Effector memory CD4-positive, alpha-beta T cell (primary cell): ENCODE data around the gene GNPTAB.
A peak's percentile ranks its signal among the peaks of the same experiment; 100 is the strongest.

Experiments
- DNase-seq, 3 donors: peaks; one replicate each; pipeline ENCODE4 v3.0.0-alpha.2; 2020
- H3K27ac ChIP-seq: 2 replicates; pipeline ENCODE4 v1.7.0; 2013; ENCODE audit warnings: mild to moderate bottlenecking, low read length, moderate library complexity; ENCODE audit not compliant: insufficient read depth, poor library complexity, severe bottlenecking
- H3K27me3 ChIP-seq: replicated peaks from 2 replicates; pipeline ENCODE4 v1.7.0; 2013; ENCODE audit warnings: mild to moderate bottlenecking, low read length; ENCODE audit not compliant: insufficient read depth, control insufficient read depth, poor library complexity, severe bottlenecking
- H3K36me3 ChIP-seq: 2 replicates; pipeline ENCODE4 v1.7.0; 2013; ENCODE audit warnings: mild to moderate bottlenecking, low read length, moderate library complexity; ENCODE audit not compliant: control insufficient read depth, insufficient read depth
- H3K4me1 ChIP-seq: 2 replicates; pipeline ENCODE4 v1.7.0; 2013; ENCODE audit warnings: low read length, mild to moderate bottlenecking; ENCODE audit not compliant: control insufficient read depth, insufficient read depth, poor library complexity, severe bottlenecking
- H3K4me3 ChIP-seq: 2 replicates; pipeline ENCODE4 v1.7.0; 2013; ENCODE audit warnings: low read length, low read depth, mild to moderate bottlenecking; ENCODE audit not compliant: insufficient read depth, poor library complexity, severe bottlenecking
- H3K9me3 ChIP-seq: 2 replicates; pipeline ENCODE4 v1.7.0; 2013; ENCODE audit warnings: mild to moderate bottlenecking, low read length, moderate library complexity; ENCODE audit not compliant: control insufficient read depth

The GNPTAB gene

GRCh38 chr12:101852998-101853397, 22.2 kb upstream of the GNPTAB start:
- Histone ChIP-seq H3K4me3 (no peak overlapping the region), H3K27me3 (no peaks in the 10 kb centered on the region), H3K27ac (no peak overlapping the region), H3K9me3 (no peaks in the 10 kb centered on the region), H3K4me1 (no peaks in the 10 kb centered on the region), H3K36me3 (no peaks in the 10 kb centered on the region)
- DNase-seq = no peak

DNA sequence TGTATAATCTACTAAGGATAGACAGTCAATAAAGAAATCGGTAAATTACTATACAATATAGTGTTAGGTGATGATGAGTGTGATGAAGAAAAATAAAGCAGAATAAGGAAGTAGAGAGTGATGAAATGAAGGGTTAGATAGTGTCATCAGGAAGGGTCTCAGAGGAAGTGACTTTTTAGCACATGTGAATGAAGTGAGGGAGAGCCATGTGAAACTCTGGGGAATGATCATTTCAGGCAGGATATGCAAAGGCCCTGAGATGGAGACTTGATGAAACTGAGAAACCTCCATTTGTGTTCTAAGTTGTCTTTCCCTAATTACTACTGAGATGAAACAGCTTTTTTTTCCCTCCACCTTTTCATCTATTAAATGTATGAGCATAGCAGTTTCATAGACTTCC, 19.4 kb upstream of the GNPTAB start:
- no peaks in the 10 kb centered on the region for H3K36me3 ChIP-seq
- H3K27ac ChIP-seq = no peak overlapping the region
- no peaks in the 10 kb centered on the region for H3K27me3 ChIP-seq
- H3K9me3 ChIP-seq = no peaks in the 10 kb centered on the region
- H3K4me3 ChIP-seq = no peak overlapping the region
- H3K4me1 ChIP-seq = no peaks in the 10 kb centered on the region
- DNase-seq = no peak

DNA sequence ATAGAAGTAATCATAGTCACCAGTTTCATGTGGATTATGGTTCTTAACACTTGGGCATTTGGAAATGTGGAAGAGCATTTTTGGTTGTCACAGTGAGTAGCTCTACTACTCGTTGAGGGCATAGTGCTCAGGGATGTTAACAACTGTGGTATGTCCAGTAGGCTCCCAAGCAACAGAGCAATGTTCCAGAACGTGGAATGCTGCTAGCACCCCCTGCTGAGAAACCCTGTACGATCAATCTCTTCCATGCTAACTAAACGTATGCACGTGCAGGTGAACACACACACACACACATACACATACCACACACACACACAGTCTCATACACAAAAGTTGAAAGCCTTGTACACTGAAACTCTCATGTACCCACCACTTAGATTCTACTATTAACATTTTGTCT, 16.6 kb upstream of the GNPTAB start:
- no peaks in the 10 kb centered on the region for H3K4me1 ChIP-seq
- no peak overlapping the region for H3K4me3 ChIP-seq
- DNase-seq = no peak
- no peaks in the 10 kb centered on the region for H3K27me3 ChIP-seq
- no peak overlapping the region for H3K27ac ChIP-seq
- no peaks in the 10 kb centered on the region for H3K36me3 ChIP-seq
- H3K9me3 ChIP-seq = no peaks in the 10 kb centered on the region

DNA sequence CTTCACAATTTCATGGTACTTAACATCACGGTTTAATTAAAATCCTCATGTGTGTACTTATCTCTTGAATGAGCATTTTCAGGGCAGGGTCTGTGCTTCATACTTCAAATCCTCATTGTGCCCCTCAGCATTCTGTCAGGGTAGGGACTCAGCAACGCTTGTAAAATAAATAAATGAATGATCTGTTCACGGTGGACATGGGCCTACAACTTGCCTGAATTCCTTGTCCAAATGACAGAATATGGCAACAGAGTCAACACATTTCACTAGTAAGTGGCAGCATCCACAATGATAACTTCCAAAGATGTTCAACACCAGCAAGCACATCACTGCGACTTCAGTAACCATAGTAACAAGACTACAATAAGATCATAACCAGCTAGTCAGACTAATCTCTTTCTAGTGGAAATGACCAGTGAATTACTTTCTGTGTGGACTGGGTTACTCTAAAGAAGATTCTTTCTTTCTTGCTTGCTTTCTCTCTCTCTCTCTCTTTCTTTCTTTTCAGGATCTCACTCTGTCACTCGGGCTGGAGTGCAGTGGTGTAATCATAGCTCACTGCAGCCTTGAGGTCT, 14.5 kb upstream of the GNPTAB start:
- Histone ChIP-seq H3K9me3 (no peaks in the 10 kb centered on the region), H3K4me3 (no peak overlapping the region), H3K4me1 (no peaks in the 10 kb centered on the region), H3K27me3 (no peaks in the 10 kb centered on the region), H3K27ac (no peak overlapping the region), H3K36me3 (no peaks in the 10 kb centered on the region)
- no peak for DNase-seq

DNA sequence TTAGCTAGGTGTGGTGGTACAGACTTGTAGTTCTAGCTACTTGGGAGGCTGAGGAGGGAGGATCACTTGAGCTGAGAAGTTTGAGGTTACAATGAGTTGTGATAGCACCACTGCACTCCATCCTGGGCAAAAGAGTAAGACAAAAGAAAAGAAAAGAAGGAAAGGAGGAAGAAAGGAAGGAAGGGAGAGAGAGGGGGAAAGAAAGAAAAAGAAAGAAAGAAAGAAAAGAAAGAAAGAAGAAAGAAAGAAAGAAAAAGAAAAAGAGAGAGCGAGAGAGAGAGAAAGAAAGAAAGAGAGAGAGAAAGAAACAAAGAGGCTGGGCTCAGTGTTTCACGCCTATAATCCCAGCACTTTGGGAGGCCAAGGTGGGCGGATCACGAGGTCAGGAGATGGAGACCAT, 10.3 kb upstream of the GNPTAB start:
- H3K36me3 ChIP-seq = no peaks in the 10 kb centered on the region
- H3K27ac ChIP-seq = no peak overlapping the region
- H3K27me3 ChIP-seq = no peaks in the 10 kb centered on the region
- no peak overlapping the region for H3K4me3 ChIP-seq
- no peaks in the 10 kb centered on the region for H3K9me3 ChIP-seq
- peaks cover 5% of the 10 kb centered on the region for H3K4me1 ChIP-seq
- DNase-seq = no peak

DNA sequence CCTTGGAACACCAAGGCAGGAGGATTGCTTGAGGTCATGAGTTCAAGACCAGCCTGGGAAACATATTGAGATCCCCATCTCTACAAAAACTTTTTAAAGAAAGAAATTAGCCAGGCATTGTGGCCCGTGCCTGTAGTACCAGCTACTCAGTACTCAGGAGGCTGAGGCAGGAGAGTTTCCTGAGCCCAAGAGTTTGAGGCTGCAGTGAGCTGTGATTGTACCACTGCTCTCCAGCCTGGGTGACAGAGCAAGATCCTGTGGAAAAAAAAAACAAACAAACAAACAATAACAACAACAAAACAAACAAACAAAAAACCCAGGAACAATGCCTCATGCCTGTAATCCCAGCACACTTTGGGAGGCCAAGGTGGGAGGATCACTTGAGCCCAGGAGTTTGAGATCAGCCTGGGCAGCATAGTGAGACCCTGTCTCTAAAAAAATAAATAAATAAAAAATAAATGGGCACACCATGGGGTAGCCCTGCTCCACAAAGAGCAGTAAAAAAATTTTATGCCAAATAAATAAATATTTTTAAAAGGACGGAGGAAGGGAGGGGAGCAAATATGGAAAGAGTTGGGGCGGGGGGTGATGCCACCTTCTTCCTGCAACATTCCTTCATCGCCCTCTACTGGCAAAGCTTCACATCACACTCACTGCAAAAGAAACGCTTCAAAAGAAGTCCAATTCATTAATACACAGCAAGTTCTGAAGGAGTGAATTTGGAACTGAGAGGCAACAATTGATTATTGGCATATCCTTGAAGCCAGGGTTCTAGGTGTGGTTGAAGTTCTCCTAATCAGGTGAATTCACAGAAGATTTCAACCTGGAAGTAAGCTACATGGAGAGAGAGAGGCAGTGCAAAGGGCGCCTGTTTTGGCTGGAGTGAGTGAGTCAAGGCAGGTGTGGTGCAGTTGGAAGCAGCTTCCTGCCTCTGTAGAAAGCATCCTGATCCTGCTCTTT, 8.8 kb upstream of the GNPTAB start:
- peaks cover 5% of the 10 kb centered on the region for H3K4me1 ChIP-seq
- H3K9me3 ChIP-seq = no peaks in the 10 kb centered on the region
- no peaks in the 10 kb centered on the region for H3K36me3 ChIP-seq
- H3K4me3 ChIP-seq = no peak overlapping the region
- H3K27me3 ChIP-seq = no peaks in the 10 kb centered on the region
- no peak overlapping the region for H3K27ac ChIP-seq
- DNase-seq = peak; percentile 30 to 56 (median 32)

DNA sequence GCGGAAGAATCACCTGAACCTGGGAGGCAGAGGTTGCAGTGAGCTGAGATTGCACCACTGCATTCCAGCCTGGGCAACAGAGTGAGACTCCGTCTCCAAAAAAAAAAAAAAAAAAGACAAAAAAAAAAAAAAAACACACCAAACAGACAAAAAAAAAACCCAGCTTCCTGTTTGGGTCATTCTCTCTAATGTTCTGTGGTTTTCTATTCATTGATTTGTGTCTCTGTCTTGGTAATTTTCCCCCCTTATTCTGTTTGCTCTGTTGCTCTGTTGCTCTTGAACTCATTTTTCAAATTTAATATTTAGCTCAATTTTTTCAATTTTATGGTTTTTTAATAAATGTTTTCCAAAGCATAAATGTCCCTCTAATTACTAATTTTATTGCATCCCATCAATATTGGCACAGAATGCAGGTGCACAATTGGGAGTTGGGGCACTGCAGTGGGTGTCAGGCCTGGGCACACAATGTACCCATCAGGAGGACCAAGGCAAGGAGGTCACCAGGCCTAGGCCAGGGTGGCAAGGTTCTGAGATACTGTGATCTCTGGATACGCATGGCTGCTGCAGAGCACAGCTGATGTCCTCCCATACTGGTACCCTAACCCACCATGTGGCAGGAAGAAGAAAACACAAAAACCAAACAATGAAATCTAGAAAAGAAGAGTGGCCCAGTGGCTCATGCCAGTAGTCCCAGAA, 8.0 kb upstream of the GNPTAB start:
- DNase-seq = no peak
- no peak overlapping the region for H3K4me3 ChIP-seq
- H3K27me3 ChIP-seq = no peaks in the 10 kb centered on the region
- no peaks in the 10 kb centered on the region for H3K36me3 ChIP-seq
- H3K27ac ChIP-seq = no peak overlapping the region
- H3K4me1 ChIP-seq = peaks cover 5% of the 10 kb centered on the region
- H3K9me3 ChIP-seq = no peaks in the 10 kb centered on the region

DNA sequence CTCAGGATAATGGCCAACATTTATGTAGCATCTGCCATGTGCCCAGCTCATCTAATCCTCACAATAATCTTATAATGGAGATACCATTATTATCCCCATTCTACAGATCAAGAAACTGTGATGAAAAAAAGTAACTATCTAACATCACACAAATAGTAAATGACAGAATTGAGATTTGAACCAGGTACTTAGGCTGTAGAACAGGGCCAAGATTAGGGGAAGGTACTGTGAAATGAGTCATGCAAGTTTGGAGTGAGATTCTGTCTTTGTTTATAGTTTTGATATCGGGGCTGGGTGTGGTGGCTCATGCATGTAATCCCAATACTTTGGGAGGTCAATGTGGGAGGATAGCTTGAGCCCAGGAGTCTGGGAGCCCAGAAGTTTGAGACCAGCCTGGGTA, 1.3 kb upstream of the GNPTAB start:
- Histone ChIP-seq H3K4me1 (peaks cover 3% of the 10 kb centered on the region), H3K4me3 (no peak overlapping the region), H3K27me3 (no peaks in the 10 kb centered on the region), H3K9me3 (no peaks in the 10 kb centered on the region), H3K36me3 (no peaks in the 10 kb centered on the region), H3K27ac (no peak overlapping the region)
- no peak for DNase-seq

- no peak for DNase-seq
- Histone ChIP-seq H3K36me3 (no peaks in the 10 kb centered on the region), H3K27ac (peak overlapping the region; percentile 64), H3K4me3 (peak overlapping the region; percentile 88), H3K27me3 (no peaks in the 10 kb centered on the region), H3K9me3 (no peaks in the 10 kb centered on the region), H3K4me1 (peaks cover 3% of the 10 kb centered on the region)
Observed at GRCh38 chr12:101829639-101830366, 956 bp downstream of the GNPTAB start.
